SIG-M5 treated with dmso at 0.1 percent for 504 hours (cell line): ENCODE measurements around the gene ZBTB12.
"Not testable (repeated sequence)": the region's sequence is repeated elsewhere in the genome, so short reads cannot be mapped to it uniquely, and the experiment has no call there.

ENCODE experiments used
- DNase-seq: peaks from one replicate; lab custom pipeline; 2025; ENCODE audit not compliant: unreplicated experiment; lab: John Stamatoyannopoulos, UW

Gene ZBTB12, protein sequence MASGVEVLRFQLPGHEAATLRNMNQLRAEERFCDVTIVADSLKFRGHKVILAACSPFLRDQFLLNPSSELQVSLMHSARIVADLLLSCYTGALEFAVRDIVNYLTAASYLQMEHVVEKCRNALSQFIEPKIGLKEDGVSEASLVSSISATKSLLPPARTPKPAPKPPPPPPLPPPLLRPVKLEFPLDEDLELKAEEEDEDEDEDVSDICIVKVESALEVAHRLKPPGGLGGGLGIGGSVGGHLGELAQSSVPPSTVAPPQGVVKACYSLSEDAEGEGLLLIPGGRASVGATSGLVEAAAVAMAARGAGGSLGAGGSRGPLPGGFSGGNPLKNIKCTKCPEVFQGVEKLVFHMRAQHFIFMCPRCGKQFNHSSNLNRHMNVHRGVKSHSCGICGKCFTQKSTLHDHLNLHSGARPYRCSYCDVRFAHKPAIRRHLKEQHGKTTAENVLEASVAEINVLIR

DNA sequence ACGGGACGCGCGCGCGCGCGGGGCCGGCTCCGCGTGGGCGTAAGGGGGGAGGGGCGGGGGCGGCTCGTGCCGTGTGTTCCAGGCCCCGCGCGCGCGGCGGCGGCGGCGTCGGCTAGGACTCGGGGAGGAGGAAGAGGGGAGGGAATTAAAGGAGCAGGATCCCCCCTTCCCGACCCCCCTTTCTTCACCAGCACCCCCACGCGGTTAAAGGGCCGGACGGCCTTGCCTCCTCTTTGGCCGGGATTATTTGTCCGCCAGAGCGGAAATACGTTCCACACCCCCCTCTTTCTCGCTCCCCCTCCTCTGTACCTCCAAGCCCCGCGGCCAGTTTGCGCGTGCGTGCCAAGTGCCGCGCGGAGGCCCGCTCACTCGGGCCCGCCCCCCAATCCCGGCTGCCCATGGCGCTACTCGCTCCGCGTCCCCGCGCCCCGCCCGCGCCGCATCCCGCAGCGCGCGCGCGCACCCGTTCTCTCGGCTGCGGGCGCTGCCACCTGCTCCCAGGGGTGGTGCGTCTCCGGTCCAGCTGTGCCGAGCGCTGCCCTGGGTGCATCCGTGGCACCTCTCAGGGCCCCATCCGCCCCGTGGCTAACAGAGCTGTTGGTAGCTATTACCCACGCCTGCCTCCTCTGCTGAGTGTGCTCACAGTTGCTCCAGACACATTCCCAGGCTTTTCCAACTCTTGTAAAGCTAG is at the start of gene ZBTB12:
ZBTB12 (minus strand) TSS at position 134 of the 691 bp plus-strand sequence. CDS start 781 bp downstream, outside the sequence.
- DNase-seq: peak; percentile 86

DNA sequence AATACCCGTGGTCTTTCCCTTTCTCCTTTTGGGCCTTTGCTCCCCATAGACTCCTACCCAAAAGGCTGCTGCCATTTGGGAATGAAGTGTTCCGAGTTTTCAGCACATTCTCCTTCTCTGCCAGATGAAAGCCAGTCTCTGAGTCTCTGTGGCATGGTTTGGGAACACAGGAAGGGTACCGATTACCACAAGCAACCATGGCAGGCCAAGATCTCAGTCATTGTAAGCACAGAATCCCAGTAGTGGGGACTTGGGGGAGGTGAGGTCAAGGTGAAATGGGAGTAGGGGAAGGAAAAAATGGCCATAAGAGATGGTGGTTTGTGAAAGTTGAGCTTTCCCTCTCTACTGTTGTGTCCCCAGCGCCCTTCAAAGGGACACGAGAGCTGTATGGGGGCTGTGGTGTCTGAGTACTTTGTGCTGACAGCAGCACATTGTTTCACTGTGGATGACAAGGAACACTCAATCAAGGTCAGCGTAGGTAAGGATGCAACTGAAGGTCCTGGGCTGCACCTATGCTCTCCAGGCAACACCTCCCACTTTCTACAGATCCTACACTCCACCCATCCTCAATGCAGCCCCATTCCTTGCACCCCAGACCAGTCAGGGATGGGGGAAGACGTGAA is 48.2 kb upstream of the ZBTB12 start:
- DNase-seq: no peak

DNA sequence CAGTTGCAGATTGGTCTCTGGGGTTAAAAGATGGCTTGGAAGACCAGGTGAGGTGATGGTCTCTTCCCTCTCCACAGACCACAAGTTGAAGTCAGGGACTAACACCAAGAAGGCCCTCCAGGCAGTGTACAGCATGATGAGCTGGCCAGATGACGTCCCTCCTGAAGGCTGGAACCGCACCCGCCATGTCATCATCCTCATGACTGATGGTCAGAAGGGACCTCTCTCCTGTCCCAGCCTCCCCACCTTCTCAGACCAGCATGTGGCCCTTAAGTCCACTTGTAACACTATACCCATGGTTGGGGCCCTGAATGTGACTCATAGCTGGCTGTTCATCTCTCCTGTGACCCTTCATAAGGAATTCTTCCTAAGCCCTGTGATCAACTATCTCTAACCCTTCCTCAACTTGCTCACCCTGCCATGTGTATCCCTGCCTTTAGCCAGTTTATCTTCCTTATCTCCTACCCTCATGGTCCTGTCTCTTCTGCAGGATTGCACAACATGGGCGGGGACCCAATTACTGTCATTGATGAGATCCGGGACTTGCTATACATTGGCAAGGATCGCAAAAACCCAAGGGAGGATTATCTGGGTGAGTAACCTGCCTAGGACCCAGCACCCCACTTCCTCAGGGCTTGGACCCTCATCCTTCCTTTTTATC is 47.0 kb upstream of the ZBTB12 start:
- no peak for DNase-seq

DNA sequence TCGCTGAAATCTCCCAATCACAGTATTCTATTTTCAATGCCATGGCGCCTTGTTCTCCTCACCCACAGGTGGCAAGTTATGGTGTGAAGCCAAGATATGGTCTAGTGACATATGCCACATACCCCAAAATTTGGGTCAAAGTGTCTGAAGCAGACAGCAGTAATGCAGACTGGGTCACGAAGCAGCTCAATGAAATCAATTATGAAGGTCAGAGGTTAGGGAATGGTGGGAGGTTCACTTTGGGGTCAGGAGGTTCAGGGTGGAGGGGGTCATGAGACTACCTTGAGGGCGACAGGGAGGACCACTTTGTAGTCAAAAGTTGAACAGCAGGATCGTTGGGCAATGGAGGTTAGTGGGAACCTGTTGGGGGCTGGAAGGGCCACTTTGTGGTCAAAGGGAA is 46.4 kb upstream of the ZBTB12 start:
- no peak for DNase-seq

DNA sequence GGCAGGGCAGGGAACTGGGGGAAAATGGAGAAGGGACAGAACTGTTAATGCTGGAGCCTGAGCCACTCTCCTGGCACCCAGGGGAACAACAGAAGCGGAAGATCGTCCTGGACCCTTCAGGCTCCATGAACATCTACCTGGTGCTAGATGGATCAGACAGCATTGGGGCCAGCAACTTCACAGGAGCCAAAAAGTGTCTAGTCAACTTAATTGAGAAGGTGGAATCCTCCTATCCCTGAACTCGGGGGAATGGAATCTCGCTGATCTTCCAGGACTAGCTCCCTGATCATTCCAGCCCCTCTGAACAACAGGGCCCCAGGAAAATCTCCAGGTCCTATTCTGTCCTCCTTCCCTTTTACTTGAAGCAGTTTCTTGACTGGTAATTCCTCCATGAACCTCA is 46.0 kb upstream of the ZBTB12 start:
- DNase-seq: no peak

DNA sequence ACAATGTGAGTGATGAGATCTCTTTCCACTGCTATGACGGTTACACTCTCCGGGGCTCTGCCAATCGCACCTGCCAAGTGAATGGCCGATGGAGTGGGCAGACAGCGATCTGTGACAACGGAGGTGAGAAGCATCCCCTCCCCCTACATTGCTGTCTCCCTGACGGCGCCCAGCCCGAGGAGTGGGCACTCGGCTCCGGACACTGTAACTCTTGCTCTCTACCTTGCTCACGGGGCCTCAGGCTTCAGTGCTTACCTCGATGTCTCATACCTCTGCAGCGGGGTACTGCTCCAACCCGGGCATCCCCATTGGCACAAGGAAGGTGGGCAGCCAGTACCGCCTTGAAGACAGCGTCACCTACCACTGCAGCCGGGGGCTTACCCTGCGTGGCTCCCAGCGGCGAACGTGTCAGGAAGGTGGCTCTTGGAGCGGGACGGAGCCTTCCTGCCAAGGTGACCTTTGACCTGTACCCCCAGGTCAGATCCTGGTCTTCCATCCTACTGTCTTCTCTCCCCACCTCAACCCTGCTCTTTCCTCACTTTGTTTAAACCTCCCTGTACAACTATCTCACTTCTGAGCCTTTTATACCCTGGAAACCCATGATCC is 45.3 kb upstream of the ZBTB12 start:
- no peak for DNase-seq

DNA sequence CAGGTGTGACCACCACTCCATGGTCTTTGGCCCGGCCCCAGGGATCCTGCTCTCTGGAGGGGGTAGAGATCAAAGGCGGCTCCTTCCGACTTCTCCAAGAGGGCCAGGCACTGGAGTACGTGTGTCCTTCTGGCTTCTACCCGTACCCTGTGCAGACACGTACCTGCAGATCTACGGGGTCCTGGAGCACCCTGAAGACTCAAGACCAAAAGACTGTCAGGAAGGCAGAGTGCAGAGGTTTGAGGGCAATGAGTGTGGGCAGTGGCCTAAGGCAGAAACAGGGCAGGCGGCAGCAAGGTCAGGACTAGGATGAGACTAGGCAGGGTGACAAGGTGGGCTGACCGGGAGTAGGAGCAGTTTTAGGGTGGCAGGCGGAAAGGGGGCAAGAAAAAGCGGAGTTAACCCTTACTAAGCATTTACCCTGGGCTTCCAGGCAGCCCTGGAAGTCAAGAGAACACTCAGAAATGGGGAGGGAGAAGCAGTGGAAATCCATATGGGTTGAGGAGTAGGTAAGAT is 44.5 kb upstream of the ZBTB12 start:
- no peak for DNase-seq

DNA sequence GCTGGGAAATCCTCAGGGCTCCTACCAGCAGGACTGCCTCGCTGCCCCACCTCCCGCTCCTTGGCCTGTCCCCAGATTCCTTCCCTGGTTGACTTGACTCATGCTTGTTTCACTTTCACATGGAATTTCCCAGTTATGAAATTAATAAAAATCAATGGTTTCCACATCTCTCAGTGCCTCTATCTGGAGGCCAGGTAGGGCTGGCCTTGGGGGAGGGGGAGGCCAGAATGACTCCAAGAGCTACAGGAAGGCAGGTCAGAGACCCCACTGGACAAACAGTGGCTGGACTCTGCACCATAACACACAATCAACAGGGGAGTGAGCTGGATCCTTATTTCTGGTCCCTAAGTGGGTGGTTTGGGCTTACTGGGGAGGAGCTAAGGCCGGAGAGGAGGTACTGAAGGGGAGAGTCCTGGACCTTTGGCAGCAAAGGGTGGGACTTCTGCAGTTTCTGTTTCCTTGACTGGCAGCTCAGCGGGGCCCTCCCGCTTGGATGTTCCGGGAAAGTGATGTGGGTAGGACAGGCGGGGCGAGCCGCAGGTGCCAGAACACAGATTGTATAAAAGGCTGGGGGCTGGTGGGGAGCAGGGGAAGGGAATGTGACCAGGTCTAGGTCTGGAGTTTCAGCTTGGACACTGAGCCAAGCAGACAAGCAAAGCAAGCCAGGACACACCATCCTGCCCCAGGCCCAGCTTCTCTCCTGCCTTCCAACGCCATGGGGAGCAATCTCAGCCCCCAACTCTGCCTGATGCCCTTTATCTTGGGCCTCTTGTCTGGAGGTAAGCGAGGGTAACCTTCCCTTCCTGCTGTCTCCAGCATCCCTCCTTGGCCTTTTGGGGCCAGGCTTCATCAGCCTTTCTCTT is 43.9 kb upstream of the ZBTB12 start, which contains the start of gene CFB:
CFB (plus strand) TSS at position 589 of the 863 bp plus-strand sequence; CDS start at position 716, 127 bp downstream.
- DNase-seq: no peak

DNA sequence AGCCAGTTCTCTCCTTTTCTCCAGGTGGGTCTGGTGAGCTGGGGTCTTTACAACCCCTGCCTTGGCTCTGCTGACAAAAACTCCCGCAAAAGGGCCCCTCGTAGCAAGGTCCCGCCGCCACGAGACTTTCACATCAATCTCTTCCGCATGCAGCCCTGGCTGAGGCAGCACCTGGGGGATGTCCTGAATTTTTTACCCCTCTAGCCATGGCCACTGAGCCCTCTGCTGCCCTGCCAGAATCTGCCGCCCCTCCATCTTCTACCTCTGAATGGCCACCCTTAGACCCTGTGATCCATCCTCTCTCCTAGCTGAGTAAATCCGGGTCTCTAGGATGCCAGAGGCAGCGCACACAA is 43.2 kb upstream of the ZBTB12 start:
- no peak for DNase-seq

DNA sequence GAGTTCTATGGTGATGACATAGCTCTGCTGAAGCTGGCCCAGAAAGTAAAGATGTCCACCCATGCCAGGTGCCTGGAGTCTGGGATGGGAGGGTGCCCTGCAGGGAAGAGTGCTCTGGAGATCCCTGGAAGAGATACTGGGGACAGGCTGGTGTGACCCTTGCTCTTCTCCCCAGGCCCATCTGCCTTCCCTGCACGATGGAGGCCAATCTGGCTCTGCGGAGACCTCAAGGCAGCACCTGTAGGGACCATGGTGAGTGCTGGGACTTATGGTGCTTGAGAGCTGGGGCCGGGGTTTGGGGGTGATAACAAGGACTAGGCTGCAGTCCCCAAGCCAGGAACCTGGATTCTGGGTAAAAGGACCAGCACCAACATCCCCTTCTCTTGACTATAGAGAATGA is 41.9 kb upstream of the ZBTB12 start:
- no peak for DNase-seq

DNA sequence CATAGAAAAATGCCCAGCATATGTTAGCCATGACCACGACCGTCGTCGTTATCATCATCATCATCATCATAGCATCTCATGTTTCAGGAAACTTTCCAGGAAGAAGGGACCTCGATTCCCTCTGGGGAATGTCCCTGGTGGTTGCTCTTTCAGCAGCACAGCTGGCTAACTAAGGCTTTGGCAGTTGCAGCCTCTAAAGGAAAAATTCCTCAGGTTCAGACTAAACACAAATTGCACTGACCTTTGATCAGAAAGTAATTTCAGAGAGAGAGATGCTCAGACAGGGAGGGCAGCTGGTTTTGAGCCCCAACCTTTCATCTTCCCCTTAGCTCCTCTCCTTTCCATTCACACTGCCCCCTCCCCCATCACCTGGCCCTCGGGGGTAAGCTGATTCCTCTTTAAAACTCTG is 38.4 kb upstream of the ZBTB12 start:
- DNase-seq: peak; percentile 14

DNA sequence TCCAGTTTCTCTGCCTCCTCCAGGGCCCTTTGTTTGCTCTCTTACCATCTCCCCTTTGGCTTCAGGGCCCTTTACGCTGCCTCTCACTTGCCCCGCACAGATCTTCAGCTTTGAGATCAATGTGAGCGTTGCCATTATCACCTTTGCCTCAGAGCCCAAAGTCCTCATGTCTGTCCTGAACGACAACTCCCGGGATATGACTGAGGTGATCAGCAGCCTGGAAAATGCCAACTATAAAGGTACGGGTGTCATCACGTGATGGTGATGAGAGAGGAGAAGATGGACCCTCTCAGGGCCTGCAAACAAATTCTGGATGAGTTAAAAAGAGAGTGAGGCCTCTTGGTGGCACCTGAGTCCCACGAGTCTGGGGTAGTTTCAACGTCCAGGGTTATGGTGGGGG is 33.9 kb upstream of the ZBTB12 start:
- DNase-seq: no peak

DNA sequence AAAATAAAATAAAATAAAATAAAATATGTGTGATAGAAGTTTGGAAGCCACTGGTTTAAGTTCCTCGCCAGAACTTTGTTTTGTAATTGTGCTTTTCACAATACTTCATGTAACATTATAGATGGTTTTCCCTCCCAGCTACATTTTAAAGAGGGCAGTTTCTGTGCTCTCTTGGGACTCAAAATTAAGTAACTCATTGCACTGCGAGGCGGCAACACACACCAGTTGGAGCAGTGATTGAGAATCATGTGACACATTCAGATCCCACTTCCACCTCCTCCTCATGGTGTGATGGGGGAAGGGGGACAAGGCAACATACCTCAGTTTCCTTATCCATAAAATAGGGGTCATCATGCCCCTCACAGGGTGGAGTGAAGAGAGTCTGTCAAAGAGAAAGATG is 33.1 kb upstream of the ZBTB12 start:
- DNase-seq: no peak

DNA sequence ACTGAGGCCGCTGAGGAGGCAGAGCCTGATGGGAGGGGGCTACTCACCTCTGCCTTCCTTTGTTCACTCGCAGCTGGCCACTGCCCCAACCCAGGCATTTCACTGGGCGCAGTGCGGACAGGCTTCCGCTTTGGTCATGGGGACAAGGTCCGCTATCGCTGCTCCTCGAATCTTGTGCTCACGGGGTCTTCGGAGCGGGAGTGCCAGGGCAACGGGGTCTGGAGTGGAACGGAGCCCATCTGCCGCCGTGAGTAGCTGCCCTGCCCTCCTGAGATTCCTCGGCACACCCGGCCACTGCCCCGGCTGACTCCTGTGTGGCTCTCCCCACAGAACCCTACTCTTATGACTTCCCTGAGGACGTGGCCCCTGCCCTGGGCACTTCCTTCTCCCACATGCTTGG is 31.7 kb upstream of the ZBTB12 start:
- no peak for DNase-seq

DNA sequence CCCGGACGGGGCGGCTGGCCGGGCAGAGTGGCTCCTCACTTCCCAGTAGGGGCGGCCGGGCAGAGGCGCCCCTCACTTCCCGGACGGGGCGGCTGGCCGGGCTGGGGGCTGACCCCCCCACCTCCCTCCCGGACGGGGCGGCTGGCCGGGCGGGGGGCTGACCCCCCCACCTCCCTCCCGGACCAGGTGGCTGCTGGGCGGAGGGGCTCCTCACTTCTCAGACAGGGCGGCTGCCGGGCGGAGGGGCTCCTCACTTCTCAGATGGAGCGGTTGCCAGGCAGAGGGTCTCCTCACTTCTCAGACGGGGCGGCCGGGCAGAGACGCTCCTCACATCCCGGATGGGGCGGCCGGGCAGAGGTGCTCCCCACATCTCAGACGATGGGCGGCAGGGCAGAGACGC is 30.3 kb upstream of the ZBTB12 start:
- not testable (repeated sequence) for DNase-seq

DNA sequence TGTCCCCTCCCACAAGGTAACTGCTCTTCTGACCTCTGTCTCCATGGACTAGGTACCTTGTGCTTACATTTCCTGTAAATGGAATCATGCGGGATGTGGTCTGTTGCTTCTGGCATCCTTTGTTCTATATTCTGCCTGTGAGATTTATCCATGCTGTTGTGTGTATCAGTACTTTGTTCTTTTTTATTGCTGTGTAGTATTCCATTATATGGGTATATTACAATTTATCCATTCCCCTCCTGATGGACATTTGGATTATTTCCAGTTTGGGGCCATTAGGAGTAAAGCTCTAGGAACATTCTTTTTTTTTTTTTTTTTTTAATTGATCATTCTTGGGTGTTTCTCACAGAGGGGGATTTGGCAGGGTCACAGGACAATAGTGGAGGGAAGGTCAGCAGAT is 29.1 kb upstream of the ZBTB12 start:
- no peak for DNase-seq

DNA sequence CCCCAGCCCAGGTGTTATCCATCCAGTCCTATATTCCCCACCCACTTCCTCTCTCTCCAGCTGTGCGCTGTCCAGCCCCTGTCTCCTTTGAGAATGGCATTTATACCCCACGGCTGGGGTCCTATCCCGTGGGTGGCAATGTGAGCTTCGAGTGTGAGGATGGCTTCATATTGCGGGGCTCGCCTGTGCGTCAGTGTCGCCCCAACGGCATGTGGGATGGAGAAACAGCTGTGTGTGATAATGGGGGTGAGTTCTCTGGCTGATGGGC is 26.7 kb upstream of the ZBTB12 start:
- no peak for DNase-seq

DNA sequence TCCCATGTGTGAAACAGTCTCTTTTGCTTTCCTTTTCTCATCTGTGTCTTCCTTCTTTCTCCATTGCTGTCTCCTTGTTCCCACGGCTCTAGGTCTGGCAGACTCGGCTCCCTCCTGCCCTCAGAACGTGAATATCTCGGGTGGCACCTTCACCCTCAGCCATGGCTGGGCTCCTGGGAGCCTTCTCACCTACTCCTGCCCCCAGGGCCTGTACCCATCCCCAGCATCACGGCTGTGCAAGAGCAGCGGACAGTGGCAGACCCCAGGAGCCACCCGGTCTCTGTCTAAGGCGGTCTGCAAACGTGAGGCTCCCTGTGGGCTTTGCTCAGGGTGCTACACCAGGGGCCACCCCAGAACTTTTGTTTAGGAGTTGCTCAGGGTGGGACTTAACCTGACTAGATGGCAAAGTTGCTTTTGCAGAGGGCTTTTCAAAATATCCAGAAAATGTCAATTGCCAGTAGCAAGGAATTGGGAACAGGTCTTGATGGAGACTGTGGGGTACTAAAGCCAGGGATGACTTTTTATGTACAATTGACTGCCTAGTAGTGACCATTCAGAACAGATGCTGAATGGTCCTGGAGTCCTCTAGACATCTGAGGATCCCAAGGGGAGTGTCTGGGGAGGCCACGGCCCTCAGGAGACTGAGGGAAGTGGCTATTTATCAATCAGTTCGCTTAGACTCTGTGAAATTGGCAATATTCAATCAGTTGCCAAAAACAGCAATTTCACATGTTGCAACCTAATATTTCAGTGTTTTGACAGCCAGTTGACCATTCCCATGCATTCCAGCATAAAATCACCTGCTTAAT is 26.2 kb upstream of the ZBTB12 start:
- no peak for DNase-seq

DNA sequence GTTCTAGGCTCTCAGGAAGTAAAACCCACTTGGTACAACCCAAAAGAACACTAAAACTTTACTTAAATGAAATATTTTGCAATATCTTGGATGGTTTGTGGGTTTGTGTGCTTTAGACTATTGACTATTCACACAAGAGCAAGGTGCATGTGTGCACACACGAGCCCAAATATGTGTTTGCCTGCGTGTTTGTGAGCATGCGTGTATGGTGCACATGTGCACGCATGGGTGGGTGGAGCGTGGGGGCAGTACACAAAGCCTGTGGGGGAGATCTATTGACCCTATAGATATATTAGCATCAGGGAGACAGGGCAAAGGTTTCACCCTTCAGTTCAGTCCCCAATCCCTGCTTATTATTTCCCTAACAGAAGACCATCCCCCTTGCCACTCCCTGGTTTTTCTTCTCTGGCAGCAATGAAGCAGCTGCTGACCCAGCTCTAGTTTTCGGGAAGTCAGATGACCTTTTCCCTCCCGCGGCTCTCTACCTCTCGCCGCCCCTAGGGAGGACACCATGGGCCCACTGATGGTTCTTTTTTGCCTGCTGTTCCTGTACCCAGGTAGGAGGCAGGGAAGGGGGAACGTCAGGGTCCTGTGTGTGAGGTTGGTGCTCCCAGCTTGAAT is 25.5 kb upstream of the ZBTB12 start, which contains the start of gene C2:
C2 (plus strand) TSS at position 476 of the 621 bp plus-strand sequence; CDS start at position 512, 36 bp downstream.
- DNase-seq: peak; percentile 10
